Lower leg skin (tissue), 3 donors: ENCODE data around the gene IL2RA.

Experiments
- POLR2A ChIP-seq, 2 donors: fragments of 450-650 bp; IDR thresholded peaks; one replicate each; pipeline ENCODE4 v1.6.1; 2016 to 2017; ENCODE audit warnings: antibody characterized with exemption in 2 of 2, mild to moderate bottlenecking in 1 of 2, moderate library complexity in 1 of 2
- TF ChIP-seq, protein P1 (sequence below), 3 donors: fragments of 450-650 bp; IDR thresholded peaks; one replicate each; pipeline ENCODE4 v1.5.1; 2016; ENCODE audit warnings: antibody characterized with exemption in 3 of 3, mild to moderate bottlenecking in 3 of 3, moderate library complexity in 2 of 3

DNA sequence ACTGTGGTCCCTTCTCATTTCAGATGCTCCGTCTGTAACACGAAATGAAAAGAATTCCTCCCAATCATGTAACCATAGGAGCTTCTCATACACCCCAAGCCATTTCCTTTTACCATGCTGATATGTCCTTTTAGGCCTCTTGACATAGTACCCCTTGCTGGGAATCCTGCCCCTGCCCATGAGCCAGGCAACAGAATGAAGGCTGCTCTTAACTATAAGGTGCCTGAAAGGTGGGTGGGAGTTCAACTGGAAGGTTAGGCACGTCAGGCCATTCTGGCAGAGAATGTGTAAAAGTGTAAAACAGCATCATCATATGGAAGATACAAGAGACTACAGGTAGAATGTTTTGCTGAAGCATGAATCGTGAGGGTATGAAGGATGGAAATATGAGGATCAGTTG is 22.5 kb downstream of the IL2RA start:
- TF ChIP-seq, protein P1, sequence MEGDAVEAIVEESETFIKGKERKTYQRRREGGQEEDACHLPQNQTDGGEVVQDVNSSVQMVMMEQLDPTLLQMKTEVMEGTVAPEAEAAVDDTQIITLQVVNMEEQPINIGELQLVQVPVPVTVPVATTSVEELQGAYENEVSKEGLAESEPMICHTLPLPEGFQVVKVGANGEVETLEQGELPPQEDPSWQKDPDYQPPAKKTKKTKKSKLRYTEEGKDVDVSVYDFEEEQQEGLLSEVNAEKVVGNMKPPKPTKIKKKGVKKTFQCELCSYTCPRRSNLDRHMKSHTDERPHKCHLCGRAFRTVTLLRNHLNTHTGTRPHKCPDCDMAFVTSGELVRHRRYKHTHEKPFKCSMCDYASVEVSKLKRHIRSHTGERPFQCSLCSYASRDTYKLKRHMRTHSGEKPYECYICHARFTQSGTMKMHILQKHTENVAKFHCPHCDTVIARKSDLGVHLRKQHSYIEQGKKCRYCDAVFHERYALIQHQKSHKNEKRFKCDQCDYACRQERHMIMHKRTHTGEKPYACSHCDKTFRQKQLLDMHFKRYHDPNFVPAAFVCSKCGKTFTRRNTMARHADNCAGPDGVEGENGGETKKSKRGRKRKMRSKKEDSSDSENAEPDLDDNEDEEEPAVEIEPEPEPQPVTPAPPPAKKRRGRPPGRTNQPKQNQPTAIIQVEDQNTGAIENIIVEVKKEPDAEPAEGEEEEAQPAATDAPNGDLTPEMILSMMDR (IDR thresholded peaks at IDR 0.05): no peak
- no peak for TF ChIP-seq POLR2A (IDR thresholded peaks at IDR 0.05)
